Skeletal muscle tissue (tissue), 4 donors: ENCODE measurements around the gene CYP1A1. TPM values are rescaled to one million over a fixed set of nuclear protein-coding genes. Genes with fewer than 3 reads are reported as not detected.
"Not testable (repeated sequence)": the region's sequence is repeated elsewhere in the genome, so short reads cannot be mapped to it uniquely, and the experiment has no call there.

Experiments used
- H3K27ac ChIP-seq: one replicate; pipeline ENCODE4 v1.7.0; 2013; ENCODE audit warnings: mild to moderate bottlenecking, low read depth, low read length, inconsistent platforms
- H3K27me3 ChIP-seq, 3 donors: one replicate each; pipeline ENCODE4 v1.7.0; 2013; ENCODE audit warnings: low read length in 3 of 3; ENCODE audit not compliant: control insufficient read depth in 3 of 3, insufficient read depth in 3 of 3
- H3K36me3 ChIP-seq, 3 donors: one replicate each; pipeline ENCODE4 v1.7.0; 2013; ENCODE audit warnings: low read length in 3 of 3; ENCODE audit not compliant: control insufficient read depth in 3 of 3, insufficient read depth in 3 of 3
- H3K4me1 ChIP-seq, 3 donors: one replicate each; pipeline ENCODE4 v1.7.0; 2013; ENCODE audit warnings: low read length in 3 of 3, mild to moderate bottlenecking in 3 of 3; ENCODE audit not compliant: control insufficient read depth in 3 of 3, insufficient read depth in 3 of 3
- H3K4me3 ChIP-seq, 3 donors: one replicate each; pipeline ENCODE4 v1.7.0; 2013; ENCODE audit warnings: low read length in 3 of 3
- H3K9ac ChIP-seq, 3 donors: one replicate each; pipeline ENCODE4 v1.7.0; 2013; ENCODE audit warnings: low read length in 3 of 3, mild to moderate bottlenecking in 3 of 3, moderate library complexity in 2 of 3, low read depth in 1 of 3
- H3K9me3 ChIP-seq, 3 donors: one replicate each; pipeline ENCODE4 v1.7.0; 2013; ENCODE audit warnings: low read length in 3 of 3; ENCODE audit not compliant: control insufficient read depth in 3 of 3
- total RNA-seq: library from RNA; depleted of rRNA; stranded (reverse); fragments of >200 nt; gene quantifications from one replicate; pipeline ENCODE4 v1.2.3, GENCODE V29; 2014
- donor health status: Osteomylitis.

Gene CYP1A1
- total RNA-seq, 1 donor from 2014 or later = not detected

GRCh38 chr15:74742422-74742821, 17.1 kb upstream of the CYP1A1 start:
- Histone ChIP-seq H3K4me3 (no peak overlapping the region), H3K27me3 (peaks cover 0 to 1% (median 0%) of the 10 kb centered on the region in 3 donors), H3K9ac (no peak overlapping the region), H3K9me3 (peaks cover 0 to 4% (median 0%) of the 10 kb centered on the region in 3 donors), H3K36me3 (no peaks in the 10 kb centered on the region), H3K27ac (no peak overlapping the region), H3K4me1 (no peaks in the 10 kb centered on the region)

GRCh38 chr15:74738239-74738638, 12.9 kb upstream of the CYP1A1 start:
- not testable (repeated sequence) for H3K9me3 ChIP-seq, H3K9ac ChIP-seq, H3K4me1 ChIP-seq, H3K27ac ChIP-seq, H3K36me3 ChIP-seq, H3K4me3 ChIP-seq
- peaks cover 5 to 12% (median 8%) of the 10 kb centered on the region in 3 donors for H3K27me3 ChIP-seq

GRCh38 chr15:74735305-74735704, 10.0 kb upstream of the CYP1A1 start:
- Histone ChIP-seq H3K4me3 (no peak overlapping the region), H3K4me1 (no peaks in the 10 kb centered on the region), H3K27ac (no peak overlapping the region), H3K9me3 (no peaks in the 10 kb centered on the region), H3K36me3 (no peaks in the 10 kb centered on the region), H3K9ac (no peak overlapping the region), H3K27me3 (peaks cover 9 to 26% (median 20%) of the 10 kb centered on the region in 3 donors)

- H3K36me3 ChIP-seq = no peaks in the 10 kb centered on the region
- no peaks in the 10 kb centered on the region for H3K4me1 ChIP-seq
- no peak overlapping the region for H3K27ac ChIP-seq
- peaks cover 9 to 32% (median 20%) of the 10 kb centered on the region in 3 donors for H3K27me3 ChIP-seq
- no peak overlapping the region for H3K4me3 ChIP-seq
- no peaks in the 10 kb centered on the region for H3K9me3 ChIP-seq
- no peak overlapping the region for H3K9ac ChIP-seq
These were observed 7.9 kb upstream of the CYP1A1 start for GRCh38 chr15:74733269-74733668.

- no peak overlapping the region for H3K27ac ChIP-seq
- no peaks in the 10 kb centered on the region for H3K9me3 ChIP-seq
- no peak overlapping the region for H3K4me3 ChIP-seq
- no peaks in the 10 kb centered on the region for H3K36me3 ChIP-seq
- H3K4me1 ChIP-seq = peaks cover under 1 to 2% (median 2%) of the 10 kb centered on the region in 3 donors
- no peak overlapping the region for H3K9ac ChIP-seq
- H3K27me3 ChIP-seq = peaks cover 9 to 34% (median 22%) of the 10 kb centered on the region in 3 donors
These were observed 7.5 kb upstream of the CYP1A1 start for GRCh38 chr15:74732846-74733245.

- Histone ChIP-seq H3K27me3 (peaks cover 11 to 40% (median 23%) of the 10 kb centered on the region in 3 donors), H3K4me3 (no peak overlapping the region), H3K9me3 (no peaks in the 10 kb centered on the region), H3K9ac (no peak overlapping the region), H3K27ac (no peak overlapping the region), H3K4me1 (peaks cover 16 to 18% (median 17%) of the 10 kb centered on the region in 3 donors), H3K36me3 (no peaks in the 10 kb centered on the region)
These were observed 5.4 kb upstream of the CYP1A1 start for GRCh38 chr15:74730619-74731316.

- H3K27me3 ChIP-seq = peaks cover 11 to 36% (median 23%) of the 10 kb centered on the region in 3 donors
- H3K9ac ChIP-seq, H3K4me3 ChIP-seq, H3K9me3 ChIP-seq, H3K36me3 ChIP-seq, H3K27ac ChIP-seq: not testable (repeated sequence)
- H3K4me1 ChIP-seq = peaks cover 17 to 20% (median 18%) of the 10 kb centered on the region in 3 donors
These were observed 4.0 kb upstream of the CYP1A1 start for GRCh38 chr15:74729372-74729771.

- peaks cover 7 to 33% (median 23%) of the 10 kb centered on the region in 3 donors for H3K27me3 ChIP-seq
- H3K9ac ChIP-seq, H3K4me3 ChIP-seq, H3K27ac ChIP-seq, H3K36me3 ChIP-seq, H3K9me3 ChIP-seq: not testable (repeated sequence)
- H3K4me1 ChIP-seq = peaks cover 17 to 20% (median 18%) of the 10 kb centered on the region in 3 donors
These were observed 3.4 kb upstream of the CYP1A1 start for GRCh38 chr15:74728699-74729098.

- Histone ChIP-seq H3K27ac (no peak overlapping the region), H3K4me1 (peaks cover 18 to 20% (median 18%) of the 10 kb centered on the region in 3 donors), H3K9ac (peak overlapping the region in 1 of 3 donors; percentile 50), H3K27me3 (peaks cover 7 to 27% (median 17%) of the 10 kb centered on the region in 3 donors), H3K9me3 (no peaks in the 10 kb centered on the region), H3K36me3 (no peaks in the 10 kb centered on the region), H3K4me3 (peak overlapping the region in 2 of 3 donors; percentile 22 to 40)
These were observed 2.4 kb upstream of the CYP1A1 start for GRCh38 chr15:74727727-74728126.

- H3K9ac ChIP-seq = peak overlapping the region; percentile 33 to 79 (median 38)
- H3K36me3 ChIP-seq = no peaks in the 10 kb centered on the region
- no peak overlapping the region for H3K27ac ChIP-seq
- peaks cover 18 to 20% (median 18%) of the 10 kb centered on the region in 3 donors for H3K4me1 ChIP-seq
- H3K27me3 ChIP-seq = peaks cover 7 to 27% (median 15%) of the 10 kb centered on the region in 3 donors
- H3K4me3 ChIP-seq = peak overlapping the region; percentile 65 to 75 (median 72)
- no peaks in the 10 kb centered on the region for H3K9me3 ChIP-seq
These were observed 1.4 kb upstream of the CYP1A1 start for GRCh38 chr15:74726774-74727164.
